OCI-LY7 (cell line): ENCODE results near the gene CILP2. TPM values are rescaled to one million over a fixed set of nuclear protein-coding genes. Genes with fewer than 3 reads are reported as not detected.

ENCODE experiments used
- BruUV-seq: library from RNA; stranded (reverse); fragments of 400-500 nt; replicated peaks from 2 replicates; lab custom pipeline; 2021; lab: Mats Ljungman, UMichigan
- CTCF ChIA-PET: fragments of 300-600 bp; sonication (Branson Sonifier 250); formaldehyde crosslinking; loops from one replicate; lab custom pipeline; 2022; ENCODE audit warnings: antibody characterized with exemption; ENCODE audit not compliant: unreplicated experiment; lab: Charles Lee
- POLR2A ChIA-PET: fragments of 300-600 bp; sonication (Branson Sonifier 250); formaldehyde crosslinking; loops from one replicate; lab custom pipeline; 2022; ENCODE audit warnings: antibody characterized with exemption; lab: Charles Lee
- DNase-seq: peaks from one replicate; pipeline ENCODE4 v3.0.0-alpha.2; 2015; ENCODE audit warnings: low spot score
- H2AFZ ChIP-seq: fragments of 200-600 bp; sonication (generic), shearing (Covaris generic); 2 replicates; pipeline ENCODE4 v1.6.1; 2014; ENCODE audit warnings: mild to moderate bottlenecking, antibody characterized with exemption, low read length, moderate library complexity
- H3K27ac ChIP-seq: fragments of 200-600 bp; sonication (generic); 2 replicates; pipeline ENCODE4 v1.5.1; 2014; ENCODE audit warnings: mixed run types, low read depth, mild to moderate bottlenecking, moderate library complexity, low read length, inconsistent platforms; ENCODE audit not compliant: poor library complexity, severe bottlenecking
- H3K36me3 ChIP-seq: fragments of 200-600 bp; sonication (generic); 2 replicates; pipeline ENCODE4 v1.6.1; 2014; ENCODE audit warnings: mild to moderate bottlenecking, antibody characterized with exemption, low read length, moderate library complexity, mixed read lengths; ENCODE audit not compliant: insufficient read depth
- H3K4me1 ChIP-seq: fragments of 200-600 bp; sonication (generic); 2 replicates; pipeline ENCODE4 v1.5.1; 2014; ENCODE audit warnings: mild to moderate bottlenecking, low read length; ENCODE audit not compliant: insufficient read depth, poor library complexity, severe bottlenecking
- H3K4me2 ChIP-seq: fragments of 200-600 bp; sonication (generic); 2 replicates; pipeline ENCODE4 v1.6.1; 2014; ENCODE audit warnings: mild to moderate bottlenecking, low read length
- H3K4me3 ChIP-seq: fragments of 200-600 bp; sonication (generic); 2 replicates; pipeline ENCODE4 v1.5.1; 2014; ENCODE audit warnings: mild to moderate bottlenecking, low read depth, low read length; ENCODE audit not compliant: poor library complexity, severe bottlenecking
- H3K79me2 ChIP-seq: fragments of 200-600 bp; sonication (generic); 2 replicates; pipeline ENCODE4 v1.6.1; 2016; ENCODE audit warnings: low read depth, mild to moderate bottlenecking, low read length, moderate library complexity, mixed read lengths; ENCODE audit not compliant: insufficient read depth
- H3K9me2 ChIP-seq: fragments of 200-600 bp; sonication (generic); 2 replicates; pipeline ENCODE4 v1.6.1; 2016; ENCODE audit warnings: mild to moderate bottlenecking, low read length, mixed read lengths; ENCODE audit not compliant: insufficient read depth
- H3K9me3 ChIP-seq: fragments of 200-600 bp; sonication (generic); 2 replicates; pipeline ENCODE4 v1.6.1; 2014; ENCODE audit warnings: mild to moderate bottlenecking, mixed run types, low read length, mixed read lengths
- H4K20me1 ChIP-seq: fragments of 200-600 bp; sonication (generic); 2 replicates; pipeline ENCODE4 v1.6.1; 2014; ENCODE audit warnings: mild to moderate bottlenecking, antibody characterized with exemption, low read length, moderate library complexity, mixed read lengths; ENCODE audit not compliant: insufficient read depth
- CTCF ChIP-seq: fragments of 200-600 bp; sonication (generic); conservative IDR thresholded peaks from 2 replicates; pipeline ENCODE4 v1.5.1; 2014; ENCODE audit warnings: mild to moderate bottlenecking, antibody characterized with exemption, low read length, moderate library complexity, mixed read lengths
- EZH2phosphoT487 ChIP-seq: fragments of 200-600 bp; sonication (generic); IDR thresholded peaks from 2 replicates; pipeline ENCODE4 v1.6.1; 2018; ENCODE audit warnings: low read depth, borderline replicate concordance, mild to moderate bottlenecking, mixed run types, antibody characterized with exemption, low read length, moderate library complexity, mixed read lengths
- intact Hi-C: fragments of 100-400 bp; cut with micrococcal nuclease; formaldehyde crosslinking; loops from one replicate; pipeline ENCODE4 v1.10.0; 2022; ENCODE audit not compliant: unreplicated experiment
- total RNA-seq, 2 experiments: library from RNA; depleted of rRNA in 1 of 2; stranded (reverse); fragments of >200 nt in 1 of 2; shearing (Covaris generic) in 1 of 2; gene quantifications; 2 replicates each; pipeline ENCODE4 v1.2.3, GENCODE V29; 2014 to 2022

CILP2 gene
- total RNA-seq, 2 experiments from 2014 or later, result 0.19 to 0.51 TPM

- no peaks in the 10 kb centered on the region for H3K9me3 ChIP-seq
- H3K36me3 ChIP-seq, result no peaks in the 10 kb centered on the region
- H4K20me1 ChIP-seq, result no peaks in the 10 kb centered on the region
- no peaks in the 10 kb centered on the region for H3K79me2 ChIP-seq
- H3K4me2 ChIP-seq, result no peak overlapping the region
- no peaks in the 10 kb centered on the region for H3K9me2 ChIP-seq
- intact Hi-C loops, result no loop called here
- BruUV-seq, result no TSS peak
- no peak overlapping the region for H3K4me3 ChIP-seq
- no peak overlapping the region for H3K27ac ChIP-seq
- H2AFZ ChIP-seq, result no peak overlapping the region
- no peak for TF ChIP-seq CTCF
- no peak for TF ChIP-seq EZH2phosphoT487
- POLR2A ChIA-PET, result no interaction called here
- no peaks in the 10 kb centered on the region for H3K4me1 ChIP-seq
- DNase-seq, result no peak
- CTCF ChIA-PET, result no interaction called here
Measured at GRCh38 chr19:19579533-19580361, 41.7 kb downstream of the CILP2 start.

GRCh38 chr19:19580418-19580817, 42.4 kb downstream of the CILP2 start:
- no peak overlapping the region for H2AFZ ChIP-seq
- H3K4me2 ChIP-seq, result no peak overlapping the region
- no TSS peak for BruUV-seq
- no peak for DNase-seq
- no peaks in the 10 kb centered on the region for H3K79me2 ChIP-seq
- TF ChIP-seq EZH2phosphoT487 (no peak), CTCF (no peak)
- no peaks in the 10 kb centered on the region for H4K20me1 ChIP-seq
- intact Hi-C loops, result no loop called here
- ChIA-PET CTCF (no interaction called here), POLR2A (no interaction called here)
- H3K36me3 ChIP-seq, result no peaks in the 10 kb centered on the region
- H3K9me2 ChIP-seq, result no peaks in the 10 kb centered on the region
- no peak overlapping the region for H3K27ac ChIP-seq
- H3K4me1 ChIP-seq, result no peaks in the 10 kb centered on the region
- H3K9me3 ChIP-seq, result no peaks in the 10 kb centered on the region
- H3K4me3 ChIP-seq, result no peak overlapping the region

GRCh38 chr19:19581391-19581790, 43.3 kb downstream of the CILP2 start:
- intact Hi-C loops, result no loop called here
- H3K4me1 ChIP-seq, result no peaks in the 10 kb centered on the region

More at GRCh38 chr19:19581391-19581790, 43.3 kb downstream of the CILP2 start:
- no peak for TF ChIP-seq CTCF
- TF ChIP-seq EZH2phosphoT487, result no peak
- no peaks in the 10 kb centered on the region for H4K20me1 ChIP-seq
- BruUV-seq, result no TSS peak
- no peak for DNase-seq
- CTCF ChIA-PET, result no interaction called here
- H3K9me2 ChIP-seq, result no peaks in the 10 kb centered on the region
- H3K4me2 ChIP-seq, result no peak overlapping the region
- no peaks in the 10 kb centered on the region for H3K79me2 ChIP-seq
- H3K36me3 ChIP-seq, result no peaks in the 10 kb centered on the region
- H2AFZ ChIP-seq, result no peak overlapping the region
- no peak overlapping the region for H3K4me3 ChIP-seq
- POLR2A ChIA-PET, result no interaction called here
- H3K27ac ChIP-seq, result no peak overlapping the region
- no peaks in the 10 kb centered on the region for H3K9me3 ChIP-seq
